ENCODE data around the gene SLC28A1. TPM values are rescaled to one million over a fixed set of nuclear protein-coding genes. Genes with fewer than 3 reads are reported as not detected.

SLC28A1 gene
- total RNA-seq, 1 donor from 2014 or later: not detected

DNA sequence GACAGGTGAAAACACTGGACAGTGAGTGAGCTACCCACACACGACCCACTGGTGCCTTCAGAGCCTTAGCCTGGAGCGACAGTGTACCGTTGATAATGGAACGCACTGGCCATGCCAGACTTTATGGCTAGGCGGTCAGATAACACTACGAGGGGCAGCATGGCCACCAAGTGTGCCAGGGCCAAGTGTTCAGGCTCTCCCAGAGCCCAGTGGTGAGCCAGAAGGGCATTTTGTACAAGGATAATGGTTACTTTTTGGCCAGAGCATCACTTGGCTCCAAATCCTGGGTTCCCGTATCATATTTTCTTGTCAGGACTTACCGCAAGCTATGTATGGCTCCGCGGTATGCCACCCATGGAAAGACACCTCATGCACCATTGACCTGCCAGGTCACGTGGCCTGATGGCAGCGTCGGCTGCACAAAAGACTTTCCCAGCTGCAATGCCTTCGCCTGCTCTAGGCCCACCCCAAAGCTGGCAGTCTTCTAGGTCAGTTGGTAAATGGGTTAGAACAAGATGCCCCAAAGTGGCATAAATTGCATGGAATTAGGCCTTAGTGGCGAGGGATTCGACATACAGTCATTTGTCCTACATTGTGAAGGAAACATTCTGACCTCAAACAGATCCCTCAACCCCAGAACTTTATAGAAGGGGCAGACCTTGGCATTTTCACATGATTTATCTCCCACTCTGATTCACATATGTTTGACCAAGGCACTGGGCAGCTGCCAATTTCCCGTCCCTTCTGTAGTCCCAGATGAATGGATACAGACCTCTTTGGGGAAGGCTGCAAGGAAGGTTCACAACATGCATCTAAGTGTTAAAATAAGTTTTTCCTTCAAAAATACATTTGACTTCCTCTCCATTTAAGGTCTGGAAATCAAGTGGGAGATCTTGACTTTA, 12.2 kb upstream of the SLC28A1 start:
- no peaks in the 10 kb centered on the region for H3K9me3 ChIP-seq (ENCODE audit: insufficient read depth, low read depth, low read length)
- H3K36me3 ChIP-seq (ENCODE audit: insufficient read depth, low read length): no peaks in the 10 kb centered on the region
- no peaks in the 10 kb centered on the region for H3K27me3 ChIP-seq (ENCODE audit: insufficient read depth, low read length)
- H3K79me2 ChIP-seq (ENCODE audit: insufficient read depth, low read length): no peaks in the 10 kb centered on the region
- no peaks in the 10 kb centered on the region for H4K20me1 ChIP-seq (ENCODE audit: insufficient read depth, low read length)
- Mint-ChIP-seq H3K4me3 (ENCODE audit: unreplicated experiment) (no peak overlapping the region), H3K27ac (ENCODE audit: unreplicated experiment) (no peak overlapping the region), H3K36me3 (ENCODE audit: low read depth, unreplicated experiment) (peaks cover 21% of the 10 kb centered on the region), H3K4me1 (ENCODE audit: low read depth, unreplicated experiment) (no peaks in the 10 kb centered on the region), H3K27me3 (ENCODE audit: low read depth, unreplicated experiment) (peaks cover 22% of the 10 kb centered on the region), H3K9me3 (ENCODE audit: unreplicated experiment) (no peaks in the 10 kb centered on the region)
- no peak overlapping the region for H2AFZ ChIP-seq (ENCODE audit: low read depth, low read length)
- H3K9ac ChIP-seq (ENCODE audit: low read length): no peak overlapping the region
- FAIRE-seq (no peak), DNase-seq (ENCODE audit: low read depth) (peak; percentile 7)
- H3K4me1 ChIP-seq (ENCODE audit: insufficient read depth, low read length): no peaks in the 10 kb centered on the region
- TF ChIP-seq EZH2 (IDR thresholded peaks at IDR 0.05; ENCODE audit: insufficient read depth, low read length): no peak
- TF ChIP-seq, protein P1, sequence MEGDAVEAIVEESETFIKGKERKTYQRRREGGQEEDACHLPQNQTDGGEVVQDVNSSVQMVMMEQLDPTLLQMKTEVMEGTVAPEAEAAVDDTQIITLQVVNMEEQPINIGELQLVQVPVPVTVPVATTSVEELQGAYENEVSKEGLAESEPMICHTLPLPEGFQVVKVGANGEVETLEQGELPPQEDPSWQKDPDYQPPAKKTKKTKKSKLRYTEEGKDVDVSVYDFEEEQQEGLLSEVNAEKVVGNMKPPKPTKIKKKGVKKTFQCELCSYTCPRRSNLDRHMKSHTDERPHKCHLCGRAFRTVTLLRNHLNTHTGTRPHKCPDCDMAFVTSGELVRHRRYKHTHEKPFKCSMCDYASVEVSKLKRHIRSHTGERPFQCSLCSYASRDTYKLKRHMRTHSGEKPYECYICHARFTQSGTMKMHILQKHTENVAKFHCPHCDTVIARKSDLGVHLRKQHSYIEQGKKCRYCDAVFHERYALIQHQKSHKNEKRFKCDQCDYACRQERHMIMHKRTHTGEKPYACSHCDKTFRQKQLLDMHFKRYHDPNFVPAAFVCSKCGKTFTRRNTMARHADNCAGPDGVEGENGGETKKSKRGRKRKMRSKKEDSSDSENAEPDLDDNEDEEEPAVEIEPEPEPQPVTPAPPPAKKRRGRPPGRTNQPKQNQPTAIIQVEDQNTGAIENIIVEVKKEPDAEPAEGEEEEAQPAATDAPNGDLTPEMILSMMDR (IDR thresholded peaks at IDR 0.05; ENCODE audit: insufficient read depth, low read depth, low read length): no peak
- H3K4me2 ChIP-seq (ENCODE audit: low read length): no peak overlapping the region
- no peak overlapping the region for H3K27ac ChIP-seq (ENCODE audit: low read depth, low read length)
- no peak overlapping the region for H3K4me3 ChIP-seq (ENCODE audit: insufficient read depth, low read depth, low read length)

GRCh38 chr15:84873997-84874396, 10.5 kb upstream of the SLC28A1 start:
- no peak overlapping the region for H3K27ac ChIP-seq (ENCODE audit: low read depth, low read length)
- H3K36me3 Mint-ChIP-seq (ENCODE audit: low read depth, unreplicated experiment): peaks cover 13% of the 10 kb centered on the region
- no peak for FAIRE-seq

More at GRCh38 chr15:84873997-84874396, 10.5 kb upstream of the SLC28A1 start:
- no peak overlapping the region for H3K4me3 ChIP-seq (ENCODE audit: insufficient read depth, low read depth, low read length)
- Mint-ChIP-seq H3K4me1 (ENCODE audit: low read depth, unreplicated experiment) (no peaks in the 10 kb centered on the region), H3K4me3 (ENCODE audit: unreplicated experiment) (no peak overlapping the region), H3K27ac (ENCODE audit: unreplicated experiment) (no peak overlapping the region), H3K9me3 (ENCODE audit: unreplicated experiment) (no peaks in the 10 kb centered on the region), H3K27me3 (ENCODE audit: low read depth, unreplicated experiment) (peaks cover 23% of the 10 kb centered on the region)
- H3K79me2 ChIP-seq (ENCODE audit: insufficient read depth, low read length): no peaks in the 10 kb centered on the region
- no peaks in the 10 kb centered on the region for H3K4me1 ChIP-seq (ENCODE audit: insufficient read depth, low read length)
- TF ChIP-seq, protein P1 (IDR thresholded peaks at IDR 0.05; ENCODE audit: insufficient read depth, low read depth, low read length): no peak
- TF ChIP-seq EZH2 (IDR thresholded peaks at IDR 0.05; ENCODE audit: insufficient read depth, low read length): no peak
- no peak overlapping the region for H3K9ac ChIP-seq (ENCODE audit: low read length)
- no peaks in the 10 kb centered on the region for H3K36me3 ChIP-seq (ENCODE audit: insufficient read depth, low read length)
- no peaks in the 10 kb centered on the region for H3K27me3 ChIP-seq (ENCODE audit: insufficient read depth, low read length)
- H3K9me3 ChIP-seq (ENCODE audit: insufficient read depth, low read depth, low read length): no peaks in the 10 kb centered on the region
- H4K20me1 ChIP-seq (ENCODE audit: insufficient read depth, low read length): no peaks in the 10 kb centered on the region
- H3K4me2 ChIP-seq (ENCODE audit: low read length): no peak overlapping the region
- H2AFZ ChIP-seq (ENCODE audit: low read depth, low read length): no peak overlapping the region
- no peak for DNase-seq (ENCODE audit: low read depth)
